GM19239 (cell line): Measurements from ENCODE around the gene PPM1D.

Experiments
- DNase-seq: peaks from one replicate; pipeline ENCODE4 v3.0.0; 2011; ENCODE audit warnings: low spot score; ENCODE audit not compliant: insufficient read length
- FAIRE-seq: peaks from 2 replicates; lab custom pipeline; 2011; peaks lifted over from hg19 to GRCh38; lab: Jason Lieb, UNC

The PPM1D gene

DNA sequence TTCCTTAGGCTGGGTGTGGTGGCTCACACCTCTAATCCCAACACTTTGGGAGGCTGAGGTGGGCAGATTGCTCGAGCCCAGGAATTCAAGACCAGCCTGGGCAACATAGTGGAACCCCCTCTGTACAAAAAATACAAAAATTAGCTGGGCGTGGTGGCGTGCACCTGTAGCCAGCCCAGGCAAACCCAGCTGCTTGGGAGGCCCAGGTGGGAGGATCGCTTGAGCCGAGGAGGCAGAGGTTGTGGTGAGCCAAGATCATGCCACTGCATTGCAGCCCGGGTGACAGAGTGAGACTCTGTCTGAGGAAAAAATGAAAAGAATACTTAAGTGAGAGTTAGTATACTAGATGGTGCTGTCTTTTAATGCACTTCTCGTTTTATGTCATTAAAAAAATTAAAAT, 15.1 kb downstream of the PPM1D start:
- FAIRE-seq: no peak
- DNase-seq: no peak

DNA sequence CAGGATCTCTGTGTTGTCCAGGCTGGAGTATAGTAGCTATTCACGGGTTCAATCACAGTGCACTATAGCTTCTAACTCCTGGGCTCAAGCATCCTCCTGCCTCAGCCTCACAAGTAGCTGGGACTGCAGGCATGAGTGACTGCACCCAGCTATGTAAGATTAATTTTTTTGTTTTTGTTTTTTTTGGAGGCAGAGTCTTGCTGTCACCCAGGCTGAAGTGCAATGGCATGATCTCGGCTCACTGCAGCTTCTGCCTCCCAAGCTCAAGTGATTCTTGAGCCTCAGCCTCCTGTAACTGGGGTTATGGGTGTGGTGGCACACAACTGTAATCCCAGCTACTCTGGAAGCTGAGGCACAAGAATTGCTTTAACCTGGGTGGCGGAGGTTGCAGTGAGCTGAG, 15.8 kb downstream of the PPM1D start:
- no peak for FAIRE-seq
- DNase-seq: no peak

DNA sequence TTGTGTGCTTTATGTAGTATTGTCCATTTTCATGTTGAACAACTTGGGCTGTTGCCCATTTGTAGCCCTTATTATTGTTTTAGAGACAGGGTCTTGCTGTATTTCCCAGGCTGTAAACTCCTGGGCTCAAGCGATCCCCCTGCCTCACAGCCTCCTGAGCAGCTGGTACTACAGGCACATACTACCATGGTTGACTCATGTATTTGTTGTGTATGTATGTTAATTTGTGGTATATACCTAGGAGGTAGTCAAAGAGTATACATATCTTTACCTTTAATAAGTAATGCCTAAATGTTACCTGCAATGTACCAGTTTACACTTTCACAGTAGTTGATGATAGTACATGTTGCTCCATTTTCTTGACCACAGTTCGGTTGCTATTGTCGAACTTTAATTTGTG, 18.1 kb downstream of the PPM1D start:
- FAIRE-seq (no peak), DNase-seq (no peak)

- FAIRE-seq: no peak
Observed at GRCh38 chr17:60618854-60619526, 19.0 kb downstream of the PPM1D start.

GRCh38 chr17:60622961-60623360, 23.0 kb downstream of the PPM1D start:
- DNase-seq (no peak), FAIRE-seq (no peak)

More at GRCh38 chr17:60618854-60619526, 19.0 kb downstream of the PPM1D start:
- no peak for DNase-seq

- DNase-seq: no peak
- FAIRE-seq: no peak
Observed at GRCh38 chr17:60623415-60623814, 23.4 kb downstream of the PPM1D start.

- FAIRE-seq: no peak
Observed at GRCh38 chr17:60627124-60627523, 27.1 kb downstream of the PPM1D start.

GRCh38 chr17:60628252-60628889, 28.4 kb downstream of the PPM1D start:
- DNase-seq (no peak), FAIRE-seq (no peak)

More at GRCh38 chr17:60627124-60627523, 27.1 kb downstream of the PPM1D start:
- no peak for DNase-seq

GRCh38 chr17:60629120-60629519, 29.1 kb downstream of the PPM1D start:
- DNase-seq (no peak), FAIRE-seq (no peak)

- FAIRE-seq (no peak), DNase-seq (no peak)
Observed at GRCh38 chr17:60630352-60630751, 30.4 kb downstream of the PPM1D start.

DNA sequence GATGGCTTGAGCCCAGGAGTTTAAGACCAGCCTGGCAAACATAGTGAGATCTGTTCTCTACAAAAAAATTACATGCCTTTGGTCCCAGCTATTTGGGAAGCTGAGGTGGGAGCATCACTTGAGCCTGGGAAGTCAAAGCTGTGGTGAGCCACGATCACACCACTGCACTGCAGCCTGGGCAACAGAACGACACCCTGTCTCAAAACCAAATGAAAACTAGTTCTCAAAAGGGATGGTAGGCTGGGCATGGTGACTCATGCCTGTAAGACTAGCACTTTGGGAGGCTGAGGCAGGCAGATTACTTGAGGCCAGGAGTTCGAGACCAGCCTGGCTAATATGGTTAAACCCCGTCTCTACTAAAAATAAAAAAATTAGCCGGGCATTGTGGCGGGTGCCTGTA, 31.1 kb downstream of the PPM1D start:
- FAIRE-seq (no peak), DNase-seq (no peak)

GRCh38 chr17:60637683-60638082, 37.7 kb downstream of the PPM1D start:
- FAIRE-seq: no peak
- DNase-seq: no peak

GRCh38 chr17:60639019-60639330, 39.0 kb downstream of the PPM1D start:
- FAIRE-seq (no peak), DNase-seq (no peak)

- DNase-seq (no peak), FAIRE-seq (no peak)
Observed at GRCh38 chr17:60640503-60640902, 40.5 kb downstream of the PPM1D start.

DNA sequence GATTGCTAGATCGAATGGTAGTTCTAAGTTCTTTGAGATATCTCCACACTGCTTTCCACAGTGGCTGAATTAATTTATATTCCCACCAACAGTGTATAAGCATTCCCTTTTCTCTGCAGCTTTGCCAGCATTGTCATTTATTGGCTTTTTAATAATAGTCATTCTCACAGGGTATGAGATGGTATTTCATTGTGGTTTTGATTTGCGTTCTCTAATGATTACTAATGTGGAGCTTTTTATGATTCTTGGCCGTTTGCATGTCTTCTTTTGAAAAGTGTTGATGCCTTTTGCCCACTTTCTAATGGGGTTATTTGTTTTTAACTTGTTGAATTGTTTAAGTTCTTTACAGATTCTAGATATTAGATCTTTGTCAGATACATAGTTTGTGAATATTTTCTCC, 41.1 kb downstream of the PPM1D start:
- FAIRE-seq: no peak
- DNase-seq: no peak

DNA sequence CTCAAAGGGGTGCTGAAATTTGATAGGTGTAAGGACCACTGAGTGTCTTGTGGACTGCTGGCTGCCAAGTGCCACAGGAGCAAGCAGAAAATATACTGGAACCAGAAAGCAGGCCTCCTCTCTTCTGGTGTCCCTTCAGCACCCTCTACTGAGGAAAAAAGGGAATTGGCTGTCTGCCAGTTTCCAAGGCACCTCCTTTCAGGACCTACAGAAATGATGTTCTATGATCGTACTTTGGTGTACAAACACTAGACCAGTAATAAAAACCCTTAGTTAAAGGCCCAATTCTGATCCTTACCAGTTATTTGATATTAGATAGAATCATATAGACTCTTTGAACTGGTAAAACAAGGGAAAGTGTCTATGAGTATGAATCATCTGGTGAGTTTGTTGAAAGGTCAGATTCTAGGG, 41.8 kb downstream of the PPM1D start:
- DNase-seq (peak; percentile 17), FAIRE-seq (no peak)

DNA sequence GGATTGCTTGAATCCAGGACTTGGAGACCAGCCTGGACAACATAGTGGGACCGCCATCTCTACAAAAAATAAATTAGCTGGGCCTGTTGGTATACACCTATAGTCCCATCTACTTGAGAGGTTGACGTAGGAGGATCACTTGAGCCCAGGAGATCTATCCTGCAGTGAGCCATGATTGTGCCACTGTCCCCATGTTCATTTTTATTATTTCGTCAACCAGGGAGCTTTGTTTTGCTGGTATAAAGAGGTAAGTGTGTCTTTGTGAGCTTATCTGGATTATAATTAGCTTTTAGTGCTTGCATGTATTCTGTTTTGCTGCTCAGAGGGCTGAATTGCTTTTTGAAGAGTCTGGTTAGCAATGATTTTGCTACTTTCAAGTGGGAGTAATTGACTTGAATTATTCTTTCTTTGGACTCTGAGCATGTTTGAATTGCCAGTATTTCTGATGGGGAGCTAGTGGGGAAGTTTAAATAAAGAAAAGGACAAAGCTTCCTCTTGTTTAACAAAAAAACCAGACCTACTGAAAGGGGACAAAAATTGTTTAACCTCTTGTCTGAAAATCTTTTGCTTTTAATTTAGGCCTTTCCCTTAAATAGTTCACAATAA, 46.0 kb downstream of the PPM1D start:
- DNase-seq (no peak), FAIRE-seq (no peak)

DNA sequence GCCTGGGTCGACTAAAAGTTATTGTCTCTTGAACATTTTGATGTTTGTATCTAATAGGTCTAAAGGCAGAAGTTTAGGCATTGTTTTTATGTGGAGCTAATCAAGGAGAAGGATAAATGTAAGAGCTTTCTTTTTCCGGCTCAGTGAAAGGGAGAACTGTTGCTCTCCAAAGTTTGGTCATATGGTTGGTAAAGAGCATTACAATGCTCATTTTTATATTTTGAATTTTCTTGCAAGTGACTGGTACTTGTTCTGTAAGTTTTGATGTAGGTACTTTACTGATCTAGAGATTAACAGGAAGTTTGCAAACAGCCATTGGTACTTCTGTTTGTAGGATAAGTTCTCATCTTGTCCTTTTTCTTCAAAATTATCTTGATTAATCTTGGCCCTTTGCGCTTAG, 46.7 kb downstream of the PPM1D start:
- DNase-seq: no peak
- no peak for FAIRE-seq

DNA sequence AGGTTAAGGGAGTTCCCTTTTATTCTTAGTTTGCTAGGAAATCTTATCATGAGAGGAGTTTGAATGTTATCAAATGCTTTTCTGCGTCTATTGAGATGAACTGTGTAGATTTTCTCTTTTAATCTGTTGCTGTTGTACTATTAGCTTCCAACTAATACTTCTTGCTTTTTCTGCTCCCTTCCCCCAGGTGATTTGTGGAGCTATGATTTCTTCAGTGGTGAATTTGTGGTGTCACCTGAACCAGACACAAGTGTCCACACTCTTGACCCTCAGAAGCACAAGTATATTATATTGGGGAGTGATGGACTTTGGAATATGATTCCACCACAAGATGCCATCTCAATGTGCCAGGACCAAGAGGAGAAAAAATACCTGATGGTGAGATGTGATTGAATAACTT, 47.7 kb downstream of the PPM1D start:
- no peak for DNase-seq
- no peak for FAIRE-seq

GRCh38 chr17:60652454-60653247, 52.7 kb downstream of the PPM1D start:
- peak; percentile 84 for FAIRE-seq
- peak; percentile 18 for DNase-seq

DNA sequence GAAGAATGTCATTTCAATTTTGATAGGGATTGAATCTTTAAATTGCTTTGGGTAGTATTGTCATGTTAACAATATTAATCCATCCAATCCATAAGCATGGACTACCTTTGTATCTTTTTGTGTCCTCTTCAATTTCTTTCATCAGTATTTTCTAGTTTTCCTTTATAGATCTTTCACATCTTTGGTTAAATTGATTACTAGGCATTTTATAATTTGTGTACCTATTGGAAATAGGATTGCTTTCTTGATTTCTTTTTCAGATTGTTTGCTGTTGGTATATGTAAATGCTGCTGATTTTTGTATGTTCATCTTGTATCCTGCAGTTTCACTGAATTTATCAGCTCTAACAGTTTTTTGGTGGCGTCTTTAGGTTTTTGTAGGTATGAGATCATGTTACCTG, 53.6 kb downstream of the PPM1D start:
- FAIRE-seq (no peak), DNase-seq (no peak)
